OCI-LY7 (cell line): ENCODE results near the gene GP1BB.

Source experiments
- CTCF ChIP-seq: fragments of 200-600 bp; sonication (generic); conservative IDR thresholded peaks from 2 replicates; pipeline ENCODE4 v1.5.1; 2014; ENCODE audit warnings: mild to moderate bottlenecking, antibody characterized with exemption, low read length, moderate library complexity, mixed read lengths
- EZH2phosphoT487 ChIP-seq: fragments of 200-600 bp; sonication (generic); IDR thresholded peaks from 2 replicates; pipeline ENCODE4 v1.6.1; 2018; ENCODE audit warnings: low read depth, borderline replicate concordance, mild to moderate bottlenecking, mixed run types, antibody characterized with exemption, low read length, moderate library complexity, mixed read lengths

- no peak for TF ChIP-seq CTCF
- TF ChIP-seq EZH2phosphoT487: no peak
Measured at GRCh38 chr22:19687561-19688300, 35.6 kb upstream of the GP1BB start.
